Glomerular endothelial cell (primary cell): ENCODE data around the gene ORAI1. TPM values are rescaled to one million over a fixed set of nuclear protein-coding genes. Genes with fewer than 3 reads are reported as not detected.
"Not testable (repeated sequence)": the region's sequence is repeated elsewhere in the genome, so short reads cannot be mapped to it uniquely, and the experiment has no call there.

ENCODE experiments used
- DNase-seq: peaks from one replicate; pipeline ENCODE4 v3.0.0-alpha.2; 2011; ENCODE audit warnings: low read depth, low spot score; ENCODE audit errors: extremely low read depth
- total RNA-seq: library from RNA; depleted of rRNA; stranded (reverse); fragments of >200 nt; gene quantifications from 2 replicates; pipeline ENCODE4 v1.2.3, GENCODE V29; 2015

Gene ORAI1
- total RNA-seq, 1 donor from 2014 or later: 37.4 TPM

DNA sequence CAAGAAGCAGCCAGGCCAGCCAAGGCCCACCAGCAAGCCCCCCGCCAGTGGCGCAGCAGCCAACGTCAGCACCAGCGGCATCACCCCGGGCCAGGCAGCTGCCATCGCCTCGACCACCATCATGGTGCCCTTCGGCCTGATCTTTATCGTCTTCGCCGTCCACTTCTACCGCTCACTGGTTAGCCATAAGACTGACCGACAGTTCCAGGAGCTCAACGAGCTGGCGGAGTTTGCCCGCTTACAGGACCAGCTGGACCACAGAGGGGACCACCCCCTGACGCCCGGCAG, 15.0 kb downstream of the ORAI1 start:
- no peak for DNase-seq

DNA sequence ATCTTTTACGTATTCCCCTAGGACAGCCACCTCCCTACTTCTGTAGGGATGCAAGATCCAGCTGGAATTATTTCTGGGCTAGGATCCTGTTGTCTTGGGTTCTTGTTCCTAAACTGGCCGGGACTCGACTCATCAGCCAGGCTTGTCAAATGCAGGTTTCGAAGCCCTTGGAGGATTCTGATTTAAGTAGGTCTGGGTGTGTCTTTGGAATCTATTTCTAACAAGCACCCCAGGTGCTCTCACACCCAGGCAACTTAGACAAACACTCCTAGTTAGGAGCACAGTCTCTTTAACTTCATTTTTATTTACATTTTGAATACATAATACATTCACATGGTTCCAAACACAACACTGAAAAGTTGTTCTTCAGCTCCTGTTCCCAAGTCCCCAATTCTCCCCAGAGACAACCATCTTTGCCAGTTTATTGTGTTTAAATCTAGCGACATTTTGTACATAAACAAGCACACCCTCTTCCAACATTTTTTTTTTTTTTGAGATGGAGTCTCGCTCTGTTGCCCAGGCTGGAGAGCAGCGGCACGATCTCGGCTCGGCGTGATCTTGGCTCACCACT, 22.2 kb downstream of the ORAI1 start:
- DNase-seq: no peak

DNA sequence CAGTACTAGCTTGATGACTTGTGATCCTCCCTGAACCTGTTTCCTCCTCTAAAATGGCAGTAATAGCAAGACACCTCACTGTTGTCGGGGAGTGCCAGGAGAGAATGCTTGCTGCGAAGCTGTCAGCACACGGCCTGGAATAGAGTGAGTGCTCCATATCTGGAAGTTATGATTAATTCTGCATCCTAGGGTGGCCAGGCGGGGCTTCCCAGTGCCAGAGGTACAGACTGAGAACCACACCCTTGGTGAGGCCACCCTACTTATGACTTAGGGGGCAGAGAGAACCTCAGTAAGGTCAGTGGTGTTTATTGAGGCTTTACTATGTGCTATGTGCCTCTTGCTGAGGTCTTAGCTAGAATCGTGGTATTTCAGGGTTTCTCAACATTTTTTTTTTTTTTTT, 23.0 kb downstream of the ORAI1 start:
- DNase-seq: no peak

DNA sequence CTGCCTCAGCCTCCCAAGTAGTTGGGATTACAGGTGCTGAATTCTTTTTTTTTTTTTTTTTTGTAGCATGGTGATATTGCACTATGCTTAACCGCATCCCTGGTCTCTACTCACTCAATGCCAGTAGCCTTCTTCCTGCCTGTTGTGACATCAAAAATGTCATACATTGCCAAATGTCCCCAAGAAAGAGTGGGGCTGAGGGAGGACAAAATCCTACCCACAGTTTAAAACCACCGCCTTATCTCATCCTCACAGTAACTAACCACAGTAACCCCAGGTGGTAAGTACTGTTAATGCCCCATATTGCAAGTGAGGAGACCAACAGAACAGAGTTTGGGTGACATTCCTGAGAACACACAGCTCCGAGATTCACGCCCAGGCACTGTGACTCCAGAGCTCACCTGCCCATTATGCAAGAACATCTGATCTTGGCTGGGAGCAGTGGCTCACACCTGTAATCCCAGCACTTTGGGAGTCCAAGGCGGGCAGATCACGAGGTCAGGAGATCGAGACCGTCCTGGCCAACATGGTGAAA, 23.6 kb downstream of the ORAI1 start:
- DNase-seq: no peak

DNA sequence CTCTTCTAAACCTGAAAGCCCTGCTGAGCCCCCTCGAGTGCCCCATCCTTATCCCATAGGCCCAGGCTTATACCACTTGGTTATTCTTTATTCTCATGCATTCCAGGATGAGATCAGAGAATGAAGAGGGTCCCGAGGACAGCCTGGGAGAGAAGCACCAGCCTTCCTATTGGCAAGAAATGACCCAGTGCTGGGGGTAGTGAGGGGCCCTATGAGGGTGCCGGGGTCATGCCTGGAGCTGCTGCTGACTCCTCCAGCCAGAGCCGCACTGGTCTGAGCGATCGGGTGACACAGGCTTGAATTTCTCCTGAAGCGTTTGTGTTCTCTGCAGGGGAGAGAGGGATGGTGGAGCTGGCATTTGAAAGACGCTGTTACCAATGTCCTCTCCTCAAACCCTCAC, 25.0 kb downstream of the ORAI1 start:
- DNase-seq: no peak

DNA sequence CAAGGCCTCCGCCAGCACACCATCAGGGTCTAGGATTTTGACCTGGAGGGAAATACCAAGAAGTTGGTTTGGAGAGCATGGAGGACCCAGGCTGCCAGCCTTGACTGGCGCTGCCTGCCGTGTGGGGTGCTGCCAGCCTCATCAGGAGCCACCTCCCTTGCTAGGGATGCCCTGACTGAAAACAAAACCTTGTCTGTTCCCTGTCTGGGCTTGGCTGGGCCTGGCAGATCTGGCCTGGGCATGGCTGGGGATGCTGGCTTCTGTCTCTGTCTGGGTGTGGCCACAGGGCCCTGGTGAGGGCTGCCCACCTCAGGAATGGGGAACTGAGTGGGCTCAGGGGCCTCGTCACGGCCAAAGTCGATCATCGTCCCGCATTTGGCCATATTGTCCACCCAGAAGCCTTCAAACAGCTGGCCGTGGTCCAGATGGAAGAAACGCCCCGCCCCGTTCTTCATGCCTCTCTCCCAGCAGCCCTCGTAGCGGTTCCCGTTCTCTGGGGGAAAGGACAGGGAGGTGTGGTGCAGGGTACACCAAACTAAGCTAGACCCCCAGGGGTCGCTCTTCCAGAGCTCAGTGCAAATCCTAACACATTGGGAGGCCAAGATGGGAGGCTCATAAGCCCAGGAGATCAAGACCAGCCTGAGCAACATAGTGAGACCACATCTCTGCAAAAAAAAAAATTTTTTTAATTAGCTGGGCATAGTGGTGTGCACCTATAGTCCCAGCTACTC, 26.6 kb downstream of the ORAI1 start:
- DNase-seq: no peak

DNA sequence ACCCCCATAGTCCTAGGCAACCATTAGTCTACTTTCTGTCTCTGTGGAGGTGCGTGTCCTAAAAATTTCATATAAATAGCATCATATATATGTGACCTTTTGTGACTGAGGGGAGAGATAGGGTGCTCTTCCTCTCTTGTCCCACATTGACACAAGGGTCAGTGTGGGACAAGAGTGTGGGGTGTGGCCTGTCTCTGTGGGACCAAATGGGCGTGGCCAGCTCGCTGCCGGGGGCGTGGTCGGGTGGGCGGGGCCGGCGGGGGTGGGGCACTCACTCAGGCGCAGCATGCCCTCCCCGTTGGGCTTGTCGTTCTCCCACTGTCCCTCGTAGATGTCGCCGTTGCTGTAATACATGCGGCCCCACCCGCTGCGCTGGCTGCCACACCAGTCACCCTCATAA, 27.7 kb downstream of the ORAI1 start:
- no peak for DNase-seq

DNA sequence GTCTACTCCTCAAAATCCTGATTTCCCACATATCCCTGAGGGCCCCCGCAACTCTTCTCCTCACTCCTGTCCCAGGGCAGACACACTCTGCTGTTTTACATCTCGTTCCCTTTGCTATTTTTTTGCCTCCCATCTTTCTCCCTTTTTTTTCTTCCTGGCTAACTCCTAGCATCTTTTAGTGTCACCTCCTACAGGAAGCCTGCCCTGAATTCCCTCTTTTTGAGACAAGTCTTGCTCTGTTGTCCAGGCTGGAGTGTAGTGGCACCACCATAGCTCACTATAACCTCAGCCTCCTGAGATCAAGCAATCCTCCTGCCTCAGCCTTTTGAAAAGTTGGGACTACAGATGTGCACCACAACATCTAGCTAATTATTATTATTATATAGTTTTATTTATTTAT, 29.8 kb downstream of the ORAI1 start:
- DNase-seq: no peak

DNA sequence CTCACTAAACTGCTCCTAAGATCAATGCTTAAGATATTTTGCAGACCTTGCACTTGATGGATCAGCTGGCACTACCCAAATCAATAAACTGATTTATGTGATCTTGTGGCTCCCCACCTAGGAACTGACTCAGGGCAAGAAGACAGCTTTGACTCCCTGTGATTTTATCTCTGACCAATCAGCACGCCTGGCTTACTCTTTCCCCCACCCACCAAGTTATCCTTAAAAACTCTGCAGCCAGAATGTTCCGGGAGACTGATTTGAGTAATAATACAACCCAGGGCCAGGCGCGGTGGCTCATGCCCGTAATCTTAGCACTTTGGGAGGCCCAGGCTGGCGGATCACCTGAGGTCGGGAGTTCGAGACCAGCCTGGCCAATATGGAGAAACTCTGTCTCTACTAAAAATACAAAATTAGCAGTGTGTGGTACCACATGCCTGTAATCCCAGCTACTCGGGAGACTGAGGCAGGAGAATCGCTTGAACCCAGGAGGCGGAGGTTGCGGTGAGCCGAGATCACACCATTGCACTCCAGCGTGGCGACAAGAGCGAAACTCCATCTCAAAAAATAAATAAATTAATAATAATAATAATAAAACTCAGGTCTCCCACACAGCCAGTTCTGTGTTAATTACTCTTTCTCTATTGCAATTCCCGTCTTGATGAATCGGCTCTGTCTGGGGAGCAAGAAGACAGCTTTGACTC, 31.1 kb downstream of the ORAI1 start:
- no peak for DNase-seq

DNA sequence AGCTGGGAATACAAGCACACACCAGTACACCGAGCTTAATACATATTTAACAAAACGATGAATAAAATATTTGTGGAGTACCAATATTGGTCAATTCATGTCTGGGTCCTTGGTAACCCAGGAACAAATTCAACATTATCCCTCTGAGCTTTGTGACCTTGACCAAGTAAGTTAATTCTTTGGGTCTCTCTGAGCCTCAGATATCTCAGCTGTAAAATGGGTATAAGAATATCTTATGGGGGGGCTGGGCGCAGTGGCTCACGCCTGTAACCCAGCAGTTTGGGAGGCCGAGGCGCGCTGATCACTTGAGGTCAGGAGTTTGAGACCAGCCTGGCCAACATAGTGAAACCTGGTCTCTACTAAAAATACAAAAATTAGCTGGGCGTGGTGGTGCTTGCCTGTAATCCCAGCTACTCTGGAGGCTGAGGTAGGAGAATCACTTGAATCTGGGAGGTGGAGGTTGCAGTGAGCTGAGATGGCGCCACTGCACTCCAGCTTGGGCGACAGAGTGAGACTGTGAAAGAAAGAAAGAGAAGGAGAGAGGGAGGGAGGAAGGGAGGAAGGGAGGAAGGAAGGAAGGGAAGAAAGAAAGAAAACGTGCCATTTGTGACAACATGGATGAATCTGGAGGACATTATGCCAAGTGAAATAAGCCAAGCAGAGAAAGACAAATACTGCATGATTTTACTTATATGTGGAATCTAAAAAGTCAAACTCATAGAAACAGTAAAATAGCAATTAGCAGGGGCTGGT, 35.2 kb downstream of the ORAI1 start:
- not testable (repeated sequence) for DNase-seq

DNA sequence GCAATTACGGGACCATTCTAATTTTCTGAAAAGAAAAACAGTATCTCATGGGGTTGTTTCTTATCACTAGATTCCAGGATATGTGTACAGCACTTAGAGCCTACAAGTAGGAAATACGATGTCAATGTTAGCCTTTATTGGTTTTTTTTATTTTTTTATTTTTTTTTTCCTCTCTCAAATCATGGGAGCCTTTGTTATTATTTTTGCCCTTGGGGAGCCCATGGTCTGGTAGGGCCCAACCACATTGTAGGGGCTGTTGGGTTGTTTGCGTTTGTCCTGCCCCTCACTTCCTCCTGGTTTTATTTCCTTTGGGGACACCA, 37.2 kb downstream of the ORAI1 start:
- DNase-seq: no peak

DNA sequence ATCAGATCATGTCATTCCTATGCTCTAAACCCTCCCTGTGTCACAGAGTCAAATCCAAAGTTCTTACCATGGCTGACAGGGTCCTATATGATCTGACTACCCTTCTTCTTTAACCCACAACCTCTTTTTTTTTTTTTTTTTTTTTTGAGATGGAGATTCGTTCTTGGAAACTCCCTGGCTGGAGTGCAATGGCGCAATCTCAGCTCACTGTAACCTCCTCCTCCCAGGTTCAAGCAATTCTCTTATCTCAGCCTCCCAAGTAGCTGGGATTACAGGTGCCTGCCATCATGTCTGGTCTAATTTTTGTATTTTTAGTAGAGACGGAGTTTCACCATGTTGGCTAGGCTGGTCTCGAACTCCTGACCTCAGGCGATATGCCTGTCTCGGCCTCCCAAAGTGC, 40.5 kb downstream of the ORAI1 start:
- DNase-seq: not testable (repeated sequence)

DNA sequence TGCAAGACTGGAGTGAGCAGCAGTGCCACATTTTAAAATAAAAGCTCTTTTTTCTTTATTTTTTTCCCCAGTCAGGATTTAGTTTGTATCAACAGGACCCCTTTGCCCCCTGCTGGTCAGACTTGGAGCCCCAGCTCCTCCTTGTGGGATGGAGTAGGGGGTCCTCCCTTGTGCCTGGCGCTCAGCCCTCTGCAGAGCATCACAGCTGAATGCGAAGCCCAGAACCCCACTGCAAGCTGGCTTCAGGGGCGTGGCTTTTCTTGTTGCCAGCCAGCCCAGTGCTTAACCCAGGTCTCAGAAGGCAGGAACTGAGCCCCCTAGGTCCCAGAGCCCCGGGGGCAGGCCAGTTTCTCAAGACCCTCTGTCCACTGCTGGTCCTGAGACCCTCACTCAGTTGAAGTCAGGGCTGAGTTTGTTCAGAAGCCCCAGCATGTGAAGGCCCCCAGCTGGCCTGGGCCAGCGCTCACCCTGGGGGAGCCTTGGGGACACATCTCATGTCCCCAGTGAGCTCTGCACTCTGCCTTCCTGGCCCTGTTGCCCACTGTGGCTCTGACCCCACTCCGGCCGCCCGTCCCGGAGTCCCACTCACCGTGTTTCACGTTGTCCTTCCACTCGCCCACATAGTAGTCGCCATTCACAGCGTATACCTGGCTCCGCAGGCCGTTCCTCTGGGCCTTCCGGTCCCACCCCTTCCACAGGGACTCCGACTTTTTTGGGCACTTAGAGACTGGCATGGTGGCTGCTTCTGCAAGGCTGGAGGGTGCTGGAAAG, 42.6 kb downstream of the ORAI1 start:
- DNase-seq: no peak

DNA sequence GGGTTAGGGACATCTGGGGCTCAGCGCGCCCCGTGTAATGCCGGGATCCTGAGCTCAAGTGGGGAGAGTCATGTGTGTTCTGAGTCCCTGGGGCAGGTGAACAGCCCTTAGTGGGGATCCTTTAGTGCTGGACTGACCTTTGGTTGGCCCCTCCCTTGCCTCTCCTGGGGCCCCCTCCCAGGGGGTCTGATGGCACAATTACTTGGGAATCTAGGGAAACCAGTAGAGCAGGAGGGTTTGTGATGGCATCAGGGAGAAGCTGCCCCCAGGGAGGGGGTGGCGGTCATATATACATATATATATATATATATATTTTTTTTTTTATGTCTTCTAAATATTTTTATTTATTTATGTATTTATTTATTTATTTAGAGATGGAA, 43.2 kb downstream of the ORAI1 start, which contains the start of gene MORN3:
MORN3 (minus strand) TSS at position 134 of the 380 bp plus-strand sequence. CDS start 171 bp downstream, outside the sequence.
- DNase-seq: no peak

DNA sequence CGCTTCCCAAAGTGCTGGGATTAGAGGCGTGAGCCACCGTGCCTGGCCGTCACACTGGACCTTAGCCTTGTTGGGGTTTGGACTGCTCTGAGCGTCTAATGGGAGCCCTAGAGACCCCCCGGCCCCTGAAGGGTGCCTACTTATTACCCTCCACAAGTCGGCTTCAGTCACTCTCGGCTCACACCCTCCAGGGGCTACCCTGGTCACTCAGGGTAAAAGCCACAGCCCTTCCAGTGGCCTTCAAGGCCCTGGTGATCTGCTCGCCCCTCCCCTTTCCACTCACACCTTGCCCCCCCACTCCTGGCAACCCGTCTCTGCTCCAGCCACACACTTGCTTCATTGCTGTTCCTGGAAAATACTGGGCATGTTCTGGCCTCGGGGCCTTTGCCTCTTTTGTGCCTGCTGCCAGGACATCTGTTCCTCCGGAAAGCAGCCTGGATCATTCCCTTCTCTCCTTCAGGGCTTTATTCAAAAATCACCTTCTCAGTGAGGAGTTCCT, 46.7 kb downstream of the ORAI1 start:
- DNase-seq: no peak

DNA sequence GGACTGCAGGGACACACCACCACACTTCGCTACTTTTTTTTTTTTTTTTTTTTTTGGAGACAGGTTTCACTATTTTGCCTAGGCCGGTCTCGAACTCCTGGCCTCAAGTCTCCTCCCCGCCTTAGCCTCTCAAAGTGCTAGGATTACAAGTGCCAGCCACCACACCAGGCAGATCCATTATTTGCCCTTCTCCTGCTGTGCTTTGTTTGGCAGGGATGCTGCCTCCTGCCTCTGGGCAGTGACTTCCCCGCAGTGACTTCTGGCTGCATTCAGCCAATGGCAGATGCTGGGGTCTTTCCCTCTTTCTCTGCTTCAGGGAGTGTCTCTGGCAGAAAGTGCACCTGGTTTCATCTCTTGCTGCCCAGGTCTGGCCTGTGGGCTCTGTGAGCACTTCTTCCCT, 49.9 kb downstream of the ORAI1 start:
- DNase-seq: no peak

DNA sequence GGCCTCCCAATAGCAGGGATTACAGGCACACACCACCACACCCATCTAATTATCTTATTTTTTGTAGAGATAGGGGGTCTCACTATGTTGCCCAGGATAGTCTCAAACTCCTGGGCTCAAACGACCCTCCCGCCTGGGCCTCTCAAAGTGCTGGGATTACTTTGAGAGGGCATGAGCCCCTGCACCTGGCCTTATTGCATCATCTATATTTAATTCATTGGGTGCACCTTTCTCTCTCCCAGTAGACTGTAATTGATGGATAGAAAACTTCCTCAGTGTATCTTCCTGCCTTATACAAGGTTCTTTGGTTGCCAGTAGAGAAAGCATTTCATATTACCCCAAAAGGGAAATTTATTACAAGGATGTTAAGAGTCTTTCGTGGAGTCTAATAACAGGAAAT, 52.0 kb downstream of the ORAI1 start:
- DNase-seq: no peak

DNA sequence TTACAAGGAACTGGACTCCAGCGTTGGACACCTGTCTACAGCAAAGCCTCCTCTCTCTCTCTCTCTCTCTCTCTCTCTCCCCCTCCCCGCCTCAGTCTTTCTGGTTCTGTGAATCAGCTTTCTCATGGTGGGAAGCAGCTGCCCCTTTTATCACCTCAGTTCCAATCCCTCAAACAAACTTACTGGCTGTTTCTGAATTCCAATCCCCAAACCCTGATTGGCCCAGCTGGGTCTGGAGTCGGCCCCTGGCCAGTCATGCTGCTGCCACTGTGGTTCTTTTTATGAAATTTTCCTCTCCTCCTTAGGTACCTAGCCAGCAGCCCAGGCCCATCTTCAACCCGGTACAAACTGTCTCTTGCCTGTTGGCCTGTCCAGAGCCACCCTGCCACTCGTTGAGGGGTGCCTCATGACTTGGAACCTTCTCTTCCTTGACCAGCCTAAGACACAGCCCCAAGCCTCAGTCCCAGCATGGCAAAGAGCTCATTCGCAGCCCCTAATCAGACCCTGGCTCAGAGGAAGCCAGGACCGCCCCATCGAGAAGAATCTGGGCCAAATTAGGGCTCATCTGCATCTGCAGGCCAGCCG, 52.5 kb downstream of the ORAI1 start:
- DNase-seq: no peak

DNA sequence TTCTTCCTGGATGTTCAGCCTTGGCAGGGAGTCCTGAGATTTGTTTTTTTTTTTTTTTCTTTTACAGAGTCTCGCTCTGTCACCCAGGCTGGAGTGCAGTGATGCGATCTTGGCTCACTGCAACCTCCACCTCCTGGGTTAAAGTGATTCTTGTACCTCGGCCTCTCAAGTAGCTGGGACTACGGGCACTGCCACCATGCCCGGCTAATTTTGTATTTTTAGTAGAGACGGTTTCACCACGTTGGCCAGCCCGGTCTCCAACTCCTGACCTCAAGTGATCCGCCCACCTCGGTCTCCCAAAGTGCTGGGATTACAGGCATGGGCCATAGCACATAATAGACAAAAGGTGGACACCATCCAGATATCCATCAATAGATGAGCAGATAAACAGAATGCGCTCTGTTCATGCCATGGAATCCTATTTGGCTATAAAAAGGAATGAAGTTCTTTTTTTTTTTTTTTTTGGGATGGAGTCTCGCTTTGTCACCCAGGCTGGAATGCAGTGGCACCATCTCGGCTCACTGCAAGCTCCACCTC, 53.4 kb downstream of the ORAI1 start:
- DNase-seq: not testable (repeated sequence)

DNA sequence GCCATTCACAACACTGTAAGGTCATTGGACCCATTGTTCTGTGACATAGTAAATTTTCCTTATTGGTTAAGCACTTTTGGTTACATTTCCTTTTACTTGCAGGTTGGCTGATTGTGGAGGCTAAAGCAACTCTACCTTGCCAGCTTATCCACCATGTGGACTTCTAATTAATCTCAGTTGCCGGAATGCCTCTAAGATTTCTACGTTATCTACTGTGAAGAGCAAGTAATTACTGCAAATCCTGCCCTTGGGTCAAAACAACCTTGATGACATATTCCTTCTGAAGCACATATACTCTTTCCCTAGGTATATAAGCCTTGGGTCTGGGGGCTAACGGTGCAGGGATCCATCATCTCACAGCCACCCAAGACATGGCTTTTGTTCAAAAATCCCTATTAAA, 62.6 kb downstream of the ORAI1 start:
- DNase-seq: no peak
